WTC11 (cell line): ENCODE results near the gene CSTA. TPM values are rescaled to one million over a fixed set of nuclear protein-coding genes. Genes with fewer than 3 reads are reported as not detected.

Experiments used
- ATAC-seq: fragments of 200-7000 bp; cut with Tn5 transposase; 2 replicates; pipeline ENCODE4 v1.10.0; 2021; ENCODE audit warnings: mild to moderate bottlenecking, moderate library complexity
- CTCF ChIA-PET: fragments of 300-600 bp; sonication (Branson Sonifier 250); formaldehyde crosslinking; loops from one replicate; lab custom pipeline; 2021; ENCODE audit warnings: antibody characterized with exemption; lab: Charles Lee
- POLR2A ChIA-PET: fragments of 350-600 bp; sonication (Branson Sonifier 250); formaldehyde crosslinking; loops from one replicate; lab custom pipeline; 2021; ENCODE audit warnings: antibody characterized with exemption; lab: Charles Lee
- DNase-seq: peaks from one replicate; pipeline ENCODE4 v3.0.0; 2021; ENCODE audit warnings: low spot score
- H3K27ac Mint-ChIP-seq: 2 replicates; pipeline ENCODE4 v1.8.0; 2021; ENCODE audit warnings: mixed read lengths
- H3K27me3 Mint-ChIP-seq: 2 replicates; pipeline ENCODE4 v1.8.0; 2021; ENCODE audit warnings: low read depth, mild to moderate bottlenecking, moderate library complexity, mixed read lengths
- H3K36me3 Mint-ChIP-seq: 2 replicates; pipeline ENCODE4 v1.8.0; 2021; ENCODE audit warnings: mixed read lengths
- H3K4me1 Mint-ChIP-seq: 2 replicates; pipeline ENCODE4 v1.8.0; 2022; ENCODE audit warnings: mixed read lengths
- H3K4me3 Mint-ChIP-seq: 2 replicates; pipeline ENCODE4 v1.8.0; 2021; ENCODE audit warnings: mild to moderate bottlenecking, moderate library complexity, mixed read lengths
- H3K9me3 Mint-ChIP-seq: 2 replicates; pipeline ENCODE4 v1.8.0; 2021; ENCODE audit warnings: mixed read lengths
- ATF1 ChIP-seq: sonication (generic); formaldehyde crosslinking; IDR thresholded peaks from 2 replicates; pipeline ENCODE4 v1.8.1; 2023; ENCODE audit warnings: mild to moderate bottlenecking, moderate library complexity, missing genetic modification reagents
- CBFB ChIP-seq: sonication (generic); formaldehyde crosslinking; IDR thresholded peaks from 2 replicates; pipeline ENCODE4 v1.8.1; 2022; ENCODE audit warnings: mild to moderate bottlenecking, low read depth, missing genetic modification reagents
- E2F4 ChIP-seq: sonication (generic); formaldehyde crosslinking; IDR thresholded peaks from 2 replicates; pipeline ENCODE4 v1.8.1; 2022; ENCODE audit warnings: low read depth, mild to moderate bottlenecking, moderate library complexity, missing genetic modification reagents, borderline replicate concordance
- FOXK1 ChIP-seq: sonication (generic); formaldehyde crosslinking; IDR thresholded peaks from 2 replicates; pipeline ENCODE4 v1.8.0; 2022; ENCODE audit warnings: mild to moderate bottlenecking, moderate library complexity, missing genetic modification reagents
- FOXP1 ChIP-seq: sonication (generic); formaldehyde crosslinking; IDR thresholded peaks from 2 replicates; pipeline ENCODE4 v1.8.0; 2022; ENCODE audit warnings: missing genetic modification reagents, mild to moderate bottlenecking, moderate library complexity, borderline replicate concordance
- GABPB1 ChIP-seq: sonication (generic); formaldehyde crosslinking; IDR thresholded peaks from 2 replicates; pipeline ENCODE4 v1.8.1; 2023; ENCODE audit warnings: mild to moderate bottlenecking, missing genetic modification reagents
- GTF2I ChIP-seq: fragments of 250-450 bp; sonication (Bioruptor Pico); conservative IDR thresholded peaks from 2 replicates; pipeline ENCODE4 v1.4.0; 2021; ENCODE audit warnings: mild to moderate bottlenecking
- HMGA2 ChIP-seq: fragments of 250-450 bp; sonication (Bioruptor Pico); IDR thresholded peaks from 2 replicates; pipeline ENCODE4 v1.4.0; 2021; ENCODE audit warnings: mild to moderate bottlenecking, moderate library complexity
- IRF1 ChIP-seq: sonication (generic); formaldehyde crosslinking; IDR thresholded peaks from 2 replicates; pipeline ENCODE4 v1.8.0; 2023; ENCODE audit warnings: missing genetic modification reagents
- SOX15 ChIP-seq: fragments of 250-450 bp; sonication (Bioruptor Pico); IDR thresholded peaks from 2 replicates; pipeline ENCODE4 v1.9.0; 2021; ENCODE audit warnings: mild to moderate bottlenecking
- TCF7 ChIP-seq: sonication (generic); formaldehyde crosslinking; IDR thresholded peaks from 2 replicates; pipeline ENCODE4 v1.8.0; 2022; ENCODE audit warnings: mild to moderate bottlenecking, low read depth, missing genetic modification reagents, moderate library complexity
- USF1 ChIP-seq: sonication (generic); formaldehyde crosslinking; IDR thresholded peaks from 2 replicates; pipeline ENCODE4 v1.8.0; 2022; ENCODE audit warnings: mild to moderate bottlenecking, missing genetic modification reagents
- ZBTB43 ChIP-seq: sonication (generic); formaldehyde crosslinking; IDR thresholded peaks from 2 replicates; pipeline ENCODE4 v1.8.1; 2023; ENCODE audit warnings: mild to moderate bottlenecking, missing genetic modification reagents
- ZMAT4 ChIP-seq: fragments of 250-450 bp; sonication (Bioruptor Pico); IDR thresholded peaks from 2 replicates; pipeline ENCODE4 v1.9.0; 2021; ENCODE audit warnings: mild to moderate bottlenecking
- ZNF416 ChIP-seq: fragments of 250-450 bp; sonication (Bioruptor Pico); IDR thresholded peaks from 2 replicates; pipeline ENCODE4 v1.9.0; 2021; ENCODE audit warnings: mild to moderate bottlenecking, inconsistent platforms
- total RNA-seq: library from RNA; stranded (reverse); gene quantifications from 3 replicates; pipeline ENCODE4 v1.2.3, GENCODE V29; 2021
- TF ChIP-seq, protein P1 (sequence below): sonication (generic); formaldehyde crosslinking; IDR thresholded peaks from 2 replicates; pipeline ENCODE4 v1.8.1; 2022; ENCODE audit warnings: missing genetic modification reagents, borderline replicate concordance
- TF ChIP-seq, protein P2 (sequence below): sonication (generic); formaldehyde crosslinking; IDR thresholded peaks from 2 replicates; pipeline ENCODE4 v1.8.1; 2023; ENCODE audit warnings: mild to moderate bottlenecking, missing genetic modification reagents, moderate library complexity
- TF ChIP-seq, protein P3 (sequence below): sonication (generic); formaldehyde crosslinking; IDR thresholded peaks from 2 replicates; pipeline ENCODE4 v1.8.0; 2022; ENCODE audit warnings: mild to moderate bottlenecking, missing genetic modification reagents

CSTA gene
- total RNA-seq, 1 experiment from 2014 or later = not detected

DNA sequence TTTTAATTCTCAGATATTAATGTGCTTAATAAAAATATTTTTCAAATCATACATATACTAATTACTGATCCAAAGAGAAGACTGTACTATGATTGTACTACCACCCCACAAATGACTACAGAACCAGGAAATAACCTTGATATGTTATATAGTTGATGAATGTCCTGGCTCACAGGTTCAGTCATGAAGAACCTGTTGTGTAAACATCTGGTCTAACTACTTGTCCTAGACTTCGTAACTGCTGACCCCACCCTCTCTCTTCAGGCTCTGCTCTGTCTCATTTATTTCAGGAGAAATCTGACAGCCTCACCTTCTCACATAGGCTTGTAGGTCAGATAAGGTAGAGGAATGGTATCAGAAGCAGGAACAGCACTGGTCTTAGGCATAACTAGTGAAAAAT lies 14.7 kb upstream of the CSTA start:
- POLR2A ChIA-PET = interaction anchor here (0.7 kb wide), 1 partner anchor 563 kb away, joined by 4 read pairs; no protein-coding TSS in a partner anchor
- Mint-ChIP-seq H3K4me1 (peaks cover 10% of the 10 kb centered on the region), H3K4me3 (no peak overlapping the region), H3K36me3 (no peaks in the 10 kb centered on the region), H3K27me3 (no peaks in the 10 kb centered on the region), H3K9me3 (no peaks in the 10 kb centered on the region), H3K27ac (no peak overlapping the region)
- no peak for TF ChIP-seq ATF1 (CRISPR knock-in tag)
- TF ChIP-seq FOXK1 (CRISPR knock-in tag) = no peak
- TF ChIP-seq ZBTB43 = no peak
- no peak for TF ChIP-seq USF1
- no peak for TF ChIP-seq IRF1 (CRISPR knock-in tag)
- TF ChIP-seq, protein P1, sequence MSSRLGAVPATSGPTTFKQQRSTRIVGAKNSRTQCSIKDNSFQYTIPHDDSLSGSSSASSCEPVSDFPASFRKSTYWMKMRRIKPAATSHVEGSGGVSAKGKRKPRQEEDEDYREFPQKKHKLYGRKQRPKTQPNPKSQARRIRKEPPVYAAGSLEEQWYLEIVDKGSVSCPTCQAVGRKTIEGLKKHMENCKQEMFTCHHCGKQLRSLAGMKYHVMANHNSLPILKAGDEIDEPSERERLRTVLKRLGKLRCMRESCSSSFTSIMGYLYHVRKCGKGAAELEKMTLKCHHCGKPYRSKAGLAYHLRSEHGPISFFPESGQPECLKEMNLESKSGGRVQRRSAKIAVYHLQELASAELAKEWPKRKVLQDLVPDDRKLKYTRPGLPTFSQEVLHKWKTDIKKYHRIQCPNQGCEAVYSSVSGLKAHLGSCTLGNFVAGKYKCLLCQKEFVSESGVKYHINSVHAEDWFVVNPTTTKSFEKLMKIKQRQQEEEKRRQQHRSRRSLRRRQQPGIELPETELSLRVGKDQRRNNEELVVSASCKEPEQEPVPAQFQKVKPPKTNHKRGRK (CRISPR knock-in tag) = no peak
- no peak for ATAC-seq
- CTCF ChIA-PET = interaction anchor here (1.0 kb wide), 1 partner anchor 11 kb away, joined by 3 read pairs; no protein-coding TSS in a partner anchor
- DNase-seq = no peak

GRCh38 chr3:122312826-122313225 lies 12.2 kb upstream of the CSTA start:
- no peak for ATAC-seq
- H3K36me3 Mint-ChIP-seq = no peaks in the 10 kb centered on the region
- no peak overlapping the region for H3K27ac Mint-ChIP-seq
- CTCF ChIA-PET = interaction anchor here (1.0 to 1.6 kb wide), 2 partner anchors 71 to 317 kb away, joined by 4 read pairs; partner anchors contain the start of gene FAM162A
- TF ChIP-seq E2F4 = no peak
- TF ChIP-seq, all 79 proteins: peak for 0
- no peak for DNase-seq
- Mint-ChIP-seq H3K4me3 (no peak overlapping the region), H3K27me3 (no peaks in the 10 kb centered on the region), H3K9me3 (peaks cover 3% of the 10 kb centered on the region; the same call in 1 of the 2 replicates), H3K4me1 (peaks cover 16% of the 10 kb centered on the region)
- POLR2A ChIA-PET = no interaction called here

DNA sequence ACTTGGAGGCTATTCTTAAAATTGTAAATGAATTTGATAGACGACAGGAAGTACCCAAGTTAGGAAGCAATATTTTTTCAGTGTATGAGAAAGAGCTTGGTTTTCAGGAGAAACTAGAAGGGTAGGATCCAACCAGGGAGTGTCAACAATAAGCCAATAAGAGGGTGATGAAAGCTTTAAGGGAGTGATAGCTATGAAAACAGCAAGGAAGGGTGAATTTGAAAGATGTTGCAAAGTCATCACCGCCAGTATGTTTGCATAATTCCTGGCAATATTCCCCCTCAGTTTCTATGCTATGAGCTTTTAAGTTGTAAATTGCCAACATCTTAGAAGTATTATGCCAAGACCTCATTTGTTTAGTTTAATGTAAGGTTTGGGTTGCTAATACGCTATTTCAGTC lies 11.8 kb upstream of the CSTA start:
- ATAC-seq (no peak), DNase-seq (no peak)
- ChIA-PET POLR2A (no interaction called here), CTCF (interaction anchor here (1.0 to 1.6 kb wide), 2 partner anchors 71 to 317 kb away, joined by 4 read pairs; partner anchors contain the start of gene FAM162A)
- no peak overlapping the region for H3K27ac Mint-ChIP-seq
- H3K27me3 Mint-ChIP-seq = no peaks in the 10 kb centered on the region; the same call in 1 of the 2 replicates
- peaks cover 16% of the 10 kb centered on the region for H3K4me1 Mint-ChIP-seq
- no peaks in the 10 kb centered on the region for H3K36me3 Mint-ChIP-seq
- H3K4me3 Mint-ChIP-seq = no peak overlapping the region
- H3K9me3 Mint-ChIP-seq = peaks cover 7% of the 10 kb centered on the region
- no peak for TF ChIP-seq CBFB (CRISPR knock-in tag)
- TF ChIP-seq, protein P2, sequence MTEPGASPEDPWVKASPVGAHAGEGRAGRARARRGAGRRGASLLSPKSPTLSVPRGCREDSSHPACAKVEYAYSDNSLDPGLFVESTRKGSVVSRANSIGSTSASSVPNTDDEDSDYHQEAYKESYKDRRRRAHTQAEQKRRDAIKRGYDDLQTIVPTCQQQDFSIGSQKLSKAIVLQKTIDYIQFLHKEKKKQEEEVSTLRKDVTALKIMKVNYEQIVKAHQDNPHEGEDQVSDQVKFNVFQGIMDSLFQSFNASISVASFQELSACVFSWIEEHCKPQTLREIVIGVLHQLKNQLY = no peak
- TF ChIP-seq, protein P3, sequence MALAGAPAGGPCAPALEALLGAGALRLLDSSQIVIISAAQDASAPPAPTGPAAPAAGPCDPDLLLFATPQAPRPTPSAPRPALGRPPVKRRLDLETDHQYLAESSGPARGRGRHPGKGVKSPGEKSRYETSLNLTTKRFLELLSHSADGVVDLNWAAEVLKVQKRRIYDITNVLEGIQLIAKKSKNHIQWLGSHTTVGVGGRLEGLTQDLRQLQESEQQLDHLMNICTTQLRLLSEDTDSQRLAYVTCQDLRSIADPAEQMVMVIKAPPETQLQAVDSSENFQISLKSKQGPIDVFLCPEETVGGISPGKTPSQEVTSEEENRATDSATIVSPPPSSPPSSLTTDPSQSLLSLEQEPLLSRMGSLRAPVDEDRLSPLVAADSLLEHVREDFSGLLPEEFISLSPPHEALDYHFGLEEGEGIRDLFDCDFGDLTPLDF = no peak
- TF ChIP-seq FOXP1 = no peak
- TF ChIP-seq TCF7 (CRISPR knock-in tag) = no peak
- no peak for TF ChIP-seq GTF2I (CRISPR knock-in tag)
- no peak for TF ChIP-seq HMGA2 (CRISPR knock-in tag)
- no peak for TF ChIP-seq GABPB1
- no peak for TF ChIP-seq ZMAT4
- TF ChIP-seq SOX15 (CRISPR knock-in tag) = no peak
- no peak for TF ChIP-seq ZNF416 (CRISPR knock-in tag)
- no peak for TF ChIP-seq ZBTB43
- no peak for TF ChIP-seq USF1
